ENCODE results near the gene ICA1L. TPM values are rescaled to one million over a fixed set of nuclear protein-coding genes. Genes with fewer than 3 reads are reported as not detected.
"Not testable (repeated sequence)": the region's sequence is repeated elsewhere in the genome, so short reads cannot be mapped to it uniquely, and the experiment has no call there.

Gene ICA1L
- total RNA-seq (10 to 100 TPM in 3 of 9 donors, 1 to 10 TPM in 6; 7.2 to 17.5 (median 8.1) TPM), polyA plus RNA-seq (10 to 100 TPM in 1 of 3 donors, 1 to 10 TPM in 2; 7.4 to 15.6 (median 9.7) TPM)
- long read RNA-seq, donor 1 = 0 reads
- long read RNA-seq, donor 2 = 0 reads
- long read RNA-seq, donor 3, partial matches to known transcripts = 0 of 1 reads
- long read RNA-seq, donor 3, other reads (novel, unspliced or antisense) = 0 of 1 reads
- long read RNA-seq, donor 4, partial matches to known transcripts = 0 of 3 reads
- long read RNA-seq, donor 4, other reads (novel, unspliced or antisense) = 3 of 3 reads
- long read RNA-seq, donor 5, full-length matches to known transcripts = 1 of 6 reads
- long read RNA-seq, donor 5, partial matches to known transcripts = 2 of 6 reads
- long read RNA-seq, donor 5, other reads (novel, unspliced or antisense) = 3 of 6 reads
- long read RNA-seq, donor 6, partial matches to known transcripts = 0 of 2 reads
- long read RNA-seq, donor 6, other reads (novel, unspliced or antisense) = 1 of 2 reads
- long read RNA-seq, donor 7 = 0 reads
- long read RNA-seq, donor 8, partial matches to known transcripts = 0 of 1 reads
- long read RNA-seq, donor 8, other reads (novel, unspliced or antisense) = 0 of 1 reads
- long read RNA-seq, donor 9 = 0 reads
- long read RNA-seq, donor 10 = 0 reads

GRCh38 chr2:202871300-202872141 is at the start of gene ICA1L:
Gene ICA1L (minus strand): TSS chr2:202871766. CDS start chr2:202829009, 42,757 bp downstream.
- Histone ChIP-seq H3K9me3 (replicated peaks in 1 of 3) (no peaks in the 10 kb centered on the region), H3K27ac (peak within 1 kb of the TSS; percentile 7 to 88 (median 73)), H3K4me1 (replicated peaks in 1 of 2) (peaks cover 0 to 12% of the 10 kb centered on the region in 2 donors), H3K4me3 (peak within 1 kb of the TSS; percentile 26 to 97 (median 78)), H3K36me3 (replicated peaks in 1 of 2) (no peaks in the 10 kb centered on the region), H3K27me3 (no peaks in the 10 kb centered on the region)
- intact Hi-C loops (cut with DNase I) = loop anchor here in 1 of 2 donors (10.0 kb wide), 1 partner anchor 287 kb away; no protein-coding TSS in a partner anchor
- DNase-seq = peak; percentile 59 to 81 (median 72)
- TF ChIP-seq POLR2A (IDR thresholded peaks at IDR 0.05) = no peak
- TF ChIP-seq CTCF (IDR thresholded peaks at IDR 0.05) = peak in 1 of 6 experiments; percentile 1
- 0 to 1% (median 0%) methylated on average over 14 to 93 of the region's 93 CpGs for WGBS, 4 donors

GRCh38 chr2:202918860-202919259 is 47.3 kb upstream of the ICA1L start:
- Histone ChIP-seq H3K36me3 (replicated peaks in 1 of 2) (no peaks in the 10 kb centered on the region), H3K9me3 (replicated peaks in 1 of 3) (no peaks in the 10 kb centered on the region), H3K27ac (no peak overlapping the region), H3K4me1 (replicated peaks in 1 of 2) (no peaks in the 10 kb centered on the region), H3K4me3 (no peak overlapping the region), H3K27me3 (no peaks in the 10 kb centered on the region)
- WGBS, 4 donors = 92 to 98% (median 96%) methylated on average over 1 of the region's 1 CpG
- no peak for DNase-seq
- no peak for TF ChIP-seq POLR2A (IDR thresholded peaks at IDR 0.05)
- no peak for TF ChIP-seq CTCF (IDR thresholded peaks at IDR 0.05)
- intact Hi-C loops (cut with DNase I) = no loop called here

GRCh38 chr2:202912342-202913201 is 41.0 kb upstream of the ICA1L start:
- DNase-seq = peak in 1 of 7 donors; percentile 27
- Histone ChIP-seq H3K4me1 (replicated peaks in 1 of 2) (peaks cover 16 to 34% of the 10 kb centered on the region in 2 donors), H3K4me3 (peak overlapping the region in 3 of 4 donors; percentile 9 to 88 (median 60)), H3K27ac (peak overlapping the region in 4 of 5 donors; percentile 51 to 82 (median 70))
- intact Hi-C loops (cut with DNase I); H3K36me3 ChIP-seq (replicated peaks in 1 of 2); H3K27me3 ChIP-seq; H3K9me3 ChIP-seq (replicated peaks in 1 of 3): not testable (repeated sequence)
- WGBS, 4 donors = 2 to 7% (median 5%) methylated on average over 8 to 16 of the region's 49 CpGs

All from adrenal gland (tissue), 19 donors.